Limb (tissue), 2 donors: ENCODE results near the gene OTOG.

Source experiments
- DNase-seq, 2 donors: peaks; one replicate each; pipeline ENCODE4 v3.0.0-alpha.2; 2016; ENCODE audit errors: extremely low spot score in 2 of 2

The OTOG gene, protein sequence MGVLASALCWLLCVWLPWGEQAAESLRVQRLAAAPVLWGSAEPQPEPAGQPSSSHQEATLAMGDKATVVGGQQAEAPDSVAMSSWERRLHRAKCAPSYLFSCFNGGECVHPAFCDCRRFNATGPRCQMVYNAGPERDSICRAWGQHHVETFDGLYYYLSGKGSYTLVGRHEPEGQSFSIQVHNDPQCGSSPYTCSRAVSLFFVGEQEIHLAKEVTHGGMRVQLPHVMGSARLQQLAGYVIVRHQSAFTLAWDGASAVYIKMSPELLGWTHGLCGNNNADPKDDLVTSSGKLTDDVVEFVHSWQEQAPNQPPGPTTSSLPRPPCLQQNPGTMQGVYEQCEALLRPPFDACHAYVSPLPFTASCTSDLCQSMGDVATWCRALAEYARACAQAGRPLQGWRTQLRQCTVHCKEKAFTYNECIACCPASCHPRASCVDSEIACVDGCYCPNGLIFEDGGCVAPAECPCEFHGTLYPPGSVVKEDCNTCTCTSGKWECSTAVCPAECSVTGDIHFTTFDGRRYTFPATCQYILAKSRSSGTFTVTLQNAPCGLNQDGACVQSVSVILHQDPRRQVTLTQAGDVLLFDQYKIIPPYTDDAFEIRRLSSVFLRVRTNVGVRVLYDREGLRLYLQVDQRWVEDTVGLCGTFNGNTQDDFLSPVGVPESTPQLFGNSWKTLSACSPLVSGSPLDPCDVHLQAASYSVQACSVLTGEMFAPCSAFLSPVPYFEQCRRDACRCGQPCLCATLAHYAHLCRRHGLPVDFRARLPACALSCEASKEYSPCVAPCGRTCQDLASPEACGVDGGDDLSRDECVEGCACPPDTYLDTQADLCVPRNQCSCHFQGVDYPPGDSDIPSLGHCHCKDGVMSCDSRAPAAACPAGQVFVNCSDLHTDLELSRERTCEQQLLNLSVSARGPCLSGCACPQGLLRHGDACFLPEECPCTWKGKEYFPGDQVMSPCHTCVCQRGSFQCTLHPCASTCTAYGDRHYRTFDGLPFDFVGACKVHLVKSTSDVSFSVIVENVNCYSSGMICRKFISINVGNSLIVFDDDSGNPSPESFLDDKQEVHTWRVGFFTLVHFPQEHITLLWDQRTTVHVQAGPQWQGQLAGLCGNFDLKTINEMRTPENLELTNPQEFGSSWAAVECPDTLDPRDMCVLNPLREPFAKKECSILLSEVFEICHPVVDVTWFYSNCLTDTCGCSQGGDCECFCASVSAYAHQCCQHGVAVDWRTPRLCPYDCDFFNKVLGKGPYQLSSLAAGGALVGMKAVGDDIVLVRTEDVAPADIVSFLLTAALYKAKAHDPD (N-terminal part only)

DNA sequence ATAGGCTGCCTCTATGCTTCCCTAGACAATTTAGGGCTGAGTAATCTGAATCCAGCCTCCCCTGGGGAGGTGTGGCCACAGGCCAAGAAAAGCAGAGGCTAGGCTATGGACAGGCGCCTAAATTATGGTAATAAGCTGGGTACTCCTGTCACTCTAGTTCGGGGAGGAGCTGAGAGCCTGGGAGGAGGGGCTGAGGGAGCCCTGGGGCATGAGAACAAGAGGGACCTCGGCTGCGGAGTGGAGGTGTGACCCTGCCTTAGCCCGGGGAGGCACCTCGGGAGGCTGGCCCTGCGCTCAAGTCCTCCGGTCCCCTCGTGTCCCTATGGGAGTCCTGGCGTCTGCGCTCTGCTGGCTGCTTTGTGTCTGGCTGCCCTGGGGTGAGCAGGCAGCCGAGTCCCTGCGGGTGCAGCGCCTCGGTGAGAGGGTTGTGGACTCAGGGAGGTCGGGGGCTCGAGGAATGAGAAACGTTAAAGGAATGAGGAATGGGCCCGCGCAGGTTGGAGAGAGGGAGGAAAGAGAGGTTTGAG lies at the start of gene OTOG:
Gene OTOG (plus strand): TSS at position 209 of the 527 bp plus-strand sequence. CDS start 114 bp downstream, at position 323.
- no peak for DNase-seq

DNA sequence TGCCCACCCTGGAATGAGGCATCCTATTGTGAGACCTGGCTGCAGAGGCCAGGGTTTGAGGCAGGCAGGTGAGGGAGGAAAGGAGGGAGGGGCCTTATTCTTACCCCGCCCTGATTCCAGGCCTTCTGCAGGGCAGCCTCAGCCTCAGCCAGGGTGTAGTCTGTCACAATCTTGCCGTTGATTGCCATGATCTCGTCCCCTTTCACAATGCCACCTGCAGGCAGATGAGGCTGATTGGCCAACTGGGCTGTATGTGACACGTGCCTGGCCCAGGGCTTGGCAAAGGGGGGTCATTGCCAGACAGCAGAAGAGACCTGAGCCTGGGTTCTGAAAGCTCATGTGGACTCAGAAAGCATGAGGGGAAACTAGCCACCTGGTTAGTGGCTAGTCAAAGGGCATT lies 49.0 kb upstream of the OTOG start:
- DNase-seq: no peak

DNA sequence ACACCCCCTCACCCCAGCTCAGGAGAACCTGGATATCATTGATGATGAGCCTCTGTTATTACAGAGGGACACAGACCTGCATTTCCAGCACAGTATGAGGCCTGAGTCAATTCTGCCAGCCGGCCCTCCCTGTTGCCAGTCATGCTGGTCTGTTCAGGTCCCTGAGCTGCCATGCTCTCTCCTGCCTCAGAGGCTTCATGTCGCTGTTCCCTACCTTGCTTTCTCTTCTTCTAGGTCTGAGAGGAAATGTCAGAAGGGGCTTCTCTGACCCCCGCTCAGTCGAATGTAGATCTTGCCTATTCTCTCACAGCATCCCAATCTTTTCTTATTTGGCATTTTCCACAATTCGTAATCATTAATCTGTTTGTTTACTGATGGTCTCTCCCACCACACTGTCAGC lies 48.6 kb upstream of the OTOG start:
- no peak for DNase-seq

DNA sequence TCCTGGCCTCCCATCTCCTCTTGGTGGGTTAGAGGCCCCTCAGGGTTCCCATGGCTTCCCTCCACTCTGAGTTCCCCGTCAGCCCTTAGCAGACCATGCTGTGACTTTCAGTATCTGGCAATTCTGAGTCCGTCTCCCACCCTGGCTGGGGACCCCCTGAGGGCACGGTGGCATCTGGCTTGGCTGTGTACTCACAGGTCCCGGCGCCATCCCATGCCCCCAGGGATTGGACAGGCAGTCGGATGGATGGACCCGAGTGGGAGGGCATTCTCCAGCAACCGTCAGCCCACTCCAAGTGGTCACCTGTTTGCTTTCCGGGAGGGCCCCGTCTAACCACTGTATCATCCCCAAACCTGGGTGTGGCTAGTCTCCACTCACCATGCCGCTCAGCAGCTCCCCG lies 46.4 kb upstream of the OTOG start:
- DNase-seq: no peak

DNA sequence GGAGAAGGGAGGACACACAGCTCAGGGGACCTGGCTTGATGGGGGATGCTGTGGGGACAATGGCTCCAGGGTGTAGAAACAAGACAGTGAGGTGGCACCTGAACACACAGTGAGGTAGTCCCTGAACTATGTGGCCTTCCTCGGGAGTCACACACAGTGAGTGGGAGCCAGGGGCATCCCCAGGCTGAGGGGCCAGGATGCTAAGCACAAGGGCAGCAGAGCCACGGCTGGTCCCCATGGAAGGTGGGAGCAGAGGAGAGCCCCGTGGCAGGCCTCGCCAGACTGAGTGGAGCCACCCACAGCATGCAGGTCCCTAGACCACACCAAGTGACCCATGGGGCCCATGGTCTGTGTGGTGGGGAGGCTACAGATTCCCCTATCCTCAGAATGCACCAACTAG lies 44.4 kb upstream of the OTOG start:
- no peak for DNase-seq

DNA sequence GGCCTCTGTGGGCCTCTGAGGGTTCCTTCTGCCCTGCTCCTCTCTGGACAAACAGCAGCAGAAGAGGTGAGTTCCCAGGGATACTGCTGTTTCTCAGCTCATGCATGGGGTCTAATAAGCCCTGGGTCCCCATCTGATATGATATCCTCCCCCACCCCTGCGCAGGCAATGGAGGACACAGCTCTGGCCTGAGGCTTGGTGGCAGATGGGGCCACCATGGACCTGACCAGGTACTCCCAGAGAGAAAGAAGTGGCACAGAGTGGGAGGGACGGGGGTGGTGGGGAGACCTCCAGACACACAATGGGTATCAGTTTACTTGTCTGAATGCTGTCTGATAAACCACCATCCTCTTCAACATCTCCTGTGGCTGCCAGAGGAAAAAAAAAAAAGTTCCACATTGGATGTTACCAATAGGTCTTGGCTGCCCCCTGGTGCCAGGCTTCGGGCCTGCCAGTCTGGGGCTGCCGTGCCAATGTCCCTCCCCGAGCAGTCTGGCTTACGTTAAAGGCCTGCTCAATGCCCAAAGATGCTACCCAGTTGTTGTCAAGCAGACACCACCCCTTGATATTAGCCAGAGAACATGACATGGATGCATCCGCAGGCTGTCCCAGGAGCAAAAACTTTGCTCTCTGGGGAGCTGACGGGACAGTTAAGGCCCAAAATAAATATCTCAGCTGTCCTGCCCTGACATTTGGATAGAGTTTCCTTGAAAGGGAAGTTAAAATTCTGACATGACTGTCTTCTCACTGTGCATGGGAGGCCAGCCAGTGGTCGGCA lies 42.5 kb upstream of the OTOG start:
- peak; percentile 38 to 84 for DNase-seq

DNA sequence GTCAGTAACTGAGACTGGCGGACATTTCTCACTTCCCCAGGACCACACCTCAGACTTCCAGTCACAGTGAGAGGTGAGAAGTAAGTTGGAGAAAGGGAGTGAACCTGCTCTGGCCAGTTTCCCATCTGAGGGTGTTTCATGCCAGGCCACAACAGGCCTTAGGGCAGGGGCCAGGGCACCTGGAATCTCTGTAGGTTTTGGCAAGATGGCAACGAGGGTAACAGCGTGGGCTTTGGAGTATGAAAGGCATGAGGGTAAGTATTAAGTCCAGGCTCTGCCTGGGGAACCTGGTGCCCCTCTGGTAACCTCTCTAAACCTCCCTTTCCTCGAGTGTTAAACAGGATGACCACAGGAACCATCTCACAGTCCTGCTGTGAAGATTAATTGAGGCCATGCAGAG lies 41.9 kb upstream of the OTOG start:
- DNase-seq: no peak

DNA sequence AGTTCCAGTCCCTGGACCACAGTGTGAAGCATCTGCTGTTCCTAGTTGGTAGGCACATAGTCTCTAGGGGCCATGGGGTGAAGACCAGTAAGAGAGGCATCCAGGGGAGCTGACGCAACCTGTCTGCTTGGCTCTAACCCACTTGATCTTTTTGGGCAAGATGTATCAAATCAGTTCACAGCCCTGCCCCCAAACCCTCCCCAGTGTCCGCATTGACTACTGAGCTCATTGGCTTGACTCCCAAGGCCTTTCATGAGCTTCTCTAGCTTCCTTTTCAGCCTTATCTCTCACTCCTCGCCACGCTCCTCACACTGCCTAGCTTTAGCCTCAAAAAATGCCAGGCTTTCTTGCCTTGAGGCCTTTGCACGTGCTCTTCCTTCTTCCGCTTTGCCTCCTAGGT lies 40.7 kb upstream of the OTOG start:
- DNase-seq: no peak

DNA sequence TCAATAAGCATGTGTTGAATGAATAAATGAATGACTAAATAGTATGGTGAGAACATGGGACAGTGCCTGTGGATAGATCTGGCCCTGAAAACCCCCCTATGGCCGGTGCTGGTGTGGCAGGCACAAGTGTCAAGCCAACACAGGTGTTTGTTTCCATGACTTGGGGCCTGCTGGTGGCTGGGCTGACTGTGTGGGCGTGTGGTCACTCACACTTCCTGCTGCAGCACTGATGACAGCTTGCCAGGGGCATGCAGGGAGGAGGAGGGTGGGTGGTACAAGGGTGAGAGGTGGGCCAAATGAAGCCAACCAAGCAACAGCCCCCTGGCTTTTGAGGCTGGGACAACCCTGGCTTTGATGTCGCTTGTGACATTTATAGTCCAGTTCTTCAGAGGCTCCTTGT lies 40.1 kb upstream of the OTOG start:
- no peak for DNase-seq

DNA sequence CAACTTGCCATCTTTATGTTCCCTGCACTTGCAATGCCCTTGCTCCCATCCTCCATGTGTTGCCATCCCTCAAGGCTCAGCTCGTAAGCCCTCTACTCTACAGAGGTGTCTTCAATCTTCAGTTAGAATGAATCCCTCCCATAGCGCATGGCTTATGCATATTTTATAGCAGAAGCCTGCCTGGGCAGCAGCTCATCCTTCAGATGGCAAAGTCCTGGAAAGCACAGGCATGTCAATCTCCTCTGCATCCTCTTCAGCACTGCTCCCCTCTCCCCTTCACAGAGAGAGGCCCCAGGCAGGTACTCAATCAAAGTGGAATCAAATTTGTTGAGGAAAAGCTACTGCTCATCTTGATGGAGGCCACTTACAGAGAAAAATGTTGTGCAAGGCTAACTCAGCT lies 39.3 kb upstream of the OTOG start:
- DNase-seq: no peak

DNA sequence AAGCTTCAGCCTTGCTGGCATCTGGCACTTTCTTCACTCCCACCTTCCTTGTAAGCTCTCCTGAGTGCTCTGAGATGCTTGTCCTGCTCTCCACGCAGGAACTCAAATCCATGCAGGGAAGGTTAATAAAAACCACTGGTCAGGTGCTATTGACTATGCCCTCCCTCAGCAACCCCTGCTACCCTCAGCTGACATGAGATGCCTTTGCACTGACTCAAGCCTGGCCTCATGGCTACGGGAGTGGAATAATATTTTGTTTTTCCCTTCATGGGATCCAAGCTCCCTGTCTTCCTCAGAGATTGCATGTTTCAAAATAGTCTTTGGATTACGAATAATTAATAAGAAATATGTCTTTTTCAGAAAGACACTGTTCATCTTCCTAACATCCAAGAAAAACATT lies 38.8 kb upstream of the OTOG start:
- no peak for DNase-seq

DNA sequence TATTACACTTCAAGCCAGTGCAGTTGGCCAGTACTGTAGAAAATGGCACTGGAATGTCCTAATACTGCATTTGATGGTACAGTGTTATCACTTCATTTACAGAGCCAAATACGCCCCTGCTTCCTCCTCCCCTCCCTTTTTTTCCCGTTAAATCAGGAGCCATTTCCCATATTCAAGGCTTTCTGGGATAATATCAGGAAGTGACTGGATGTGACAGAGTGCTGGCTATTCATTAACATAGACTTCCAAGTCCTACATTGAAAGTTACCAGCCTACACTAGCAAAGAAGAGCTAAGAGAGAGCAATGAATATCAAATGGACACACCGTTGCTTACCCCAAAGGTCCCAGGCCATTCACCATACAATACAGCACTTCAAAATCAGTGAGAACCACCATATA lies 38.3 kb upstream of the OTOG start:
- no peak for DNase-seq

DNA sequence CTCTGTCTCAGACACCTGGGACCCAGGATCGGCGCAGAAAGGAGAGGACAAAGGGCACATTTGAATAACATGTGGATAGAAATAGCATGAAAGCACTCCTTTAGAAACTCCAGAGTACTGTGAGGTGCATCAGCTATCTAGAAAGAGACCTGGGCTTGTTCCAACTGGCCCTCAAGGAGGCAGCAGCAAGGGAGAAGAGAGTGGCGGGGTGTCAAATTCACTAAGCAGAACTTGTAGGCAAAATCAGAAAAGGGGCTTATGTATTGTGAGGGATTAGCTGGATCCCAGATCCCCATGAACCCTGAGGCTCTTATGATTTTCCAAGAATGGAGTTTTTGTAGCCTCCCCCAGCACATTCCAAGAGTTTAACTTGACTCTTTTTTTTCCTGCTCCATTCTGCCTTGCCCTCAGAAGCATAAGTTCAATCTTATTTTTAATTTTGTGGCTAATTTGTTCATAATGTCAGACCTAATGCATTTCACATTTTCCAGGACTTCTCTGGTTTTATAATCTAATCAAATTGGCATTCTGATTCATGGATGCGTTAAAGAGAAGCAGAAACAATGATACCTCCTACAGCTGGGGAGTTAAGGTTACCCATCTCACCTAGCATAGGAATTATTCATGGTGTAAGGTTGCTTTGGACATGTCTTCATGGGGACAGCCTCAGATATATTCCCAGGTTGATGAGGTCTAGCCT lies 36.4 kb upstream of the OTOG start:
- DNase-seq: no peak

DNA sequence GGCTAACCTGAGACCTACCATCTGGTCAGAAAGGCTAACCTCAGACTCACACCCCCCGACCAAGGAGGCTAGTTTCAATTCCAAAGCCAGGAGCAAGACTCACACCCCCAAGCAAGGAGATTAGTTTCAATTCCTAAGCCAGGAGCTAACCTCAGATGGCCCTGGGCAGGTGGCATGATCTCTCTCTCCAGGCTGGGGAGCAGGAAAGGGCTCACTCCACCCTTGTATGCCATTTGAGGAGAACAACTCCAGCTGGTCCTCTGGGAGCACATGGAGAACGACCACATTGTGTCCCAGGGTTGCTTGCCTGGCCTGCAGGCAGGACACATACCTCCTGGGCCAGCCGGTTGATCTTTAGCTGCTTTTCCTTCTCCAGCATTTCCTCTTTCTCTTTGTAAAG lies 35.5 kb upstream of the OTOG start:
- no peak for DNase-seq

DNA sequence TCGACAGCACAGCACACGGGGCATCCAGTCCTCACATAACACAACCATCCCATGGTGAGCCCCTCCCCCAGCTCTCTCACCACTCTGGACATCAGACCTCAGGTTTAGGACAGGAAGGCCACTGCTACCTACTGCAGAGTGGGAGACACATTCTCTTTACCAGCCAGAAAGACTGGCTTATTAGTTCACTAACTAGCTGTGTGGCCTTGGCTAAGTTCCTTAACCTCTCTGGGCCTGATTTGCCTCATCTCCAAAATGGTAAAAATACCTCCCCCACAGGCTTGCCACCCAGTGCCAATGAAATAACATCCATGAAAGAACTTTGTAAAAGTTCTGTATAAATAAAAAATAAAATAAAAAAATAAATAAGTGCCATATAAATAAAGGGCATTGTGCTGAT lies 35.0 kb upstream of the OTOG start:
- DNase-seq: no peak

DNA sequence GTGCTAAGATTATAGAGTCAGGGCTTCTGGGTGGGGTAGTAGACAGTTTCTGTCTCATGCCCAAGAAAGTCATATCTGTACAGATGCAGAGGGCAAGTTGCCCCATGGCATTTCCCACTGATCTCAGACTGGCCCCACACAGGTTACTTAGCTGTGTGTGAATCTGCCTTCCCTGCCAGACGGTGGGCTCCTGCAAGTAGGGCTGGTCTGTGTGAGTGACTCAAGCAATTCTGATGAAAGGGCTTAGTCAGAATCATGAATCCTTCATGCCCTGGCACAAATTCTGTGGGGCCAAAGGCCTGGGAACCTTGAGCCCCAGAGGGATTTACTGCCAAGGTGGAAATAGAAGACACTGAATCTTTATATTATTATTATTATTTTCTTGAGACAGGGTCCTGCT lies 33.2 kb upstream of the OTOG start:
- DNase-seq: no peak

DNA sequence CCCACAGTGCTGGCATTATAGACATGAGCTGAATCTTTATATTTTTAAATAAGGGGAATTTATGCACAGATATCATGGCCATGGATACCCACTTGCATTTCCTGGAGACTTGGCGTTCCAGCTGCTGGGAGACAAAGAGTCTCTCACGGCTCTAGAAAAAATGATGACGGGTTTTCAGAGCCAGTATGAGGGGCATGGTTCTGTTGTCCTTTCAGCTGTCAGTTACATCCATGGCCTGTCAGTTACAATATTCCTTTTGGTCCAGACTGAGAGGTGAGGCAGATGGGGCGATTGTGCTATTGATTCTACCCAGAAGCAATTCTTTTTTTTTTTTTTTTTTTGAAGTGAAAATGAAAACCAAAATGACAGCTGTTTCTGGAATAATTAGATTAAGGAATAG lies 32.6 kb upstream of the OTOG start:
- no peak for DNase-seq

DNA sequence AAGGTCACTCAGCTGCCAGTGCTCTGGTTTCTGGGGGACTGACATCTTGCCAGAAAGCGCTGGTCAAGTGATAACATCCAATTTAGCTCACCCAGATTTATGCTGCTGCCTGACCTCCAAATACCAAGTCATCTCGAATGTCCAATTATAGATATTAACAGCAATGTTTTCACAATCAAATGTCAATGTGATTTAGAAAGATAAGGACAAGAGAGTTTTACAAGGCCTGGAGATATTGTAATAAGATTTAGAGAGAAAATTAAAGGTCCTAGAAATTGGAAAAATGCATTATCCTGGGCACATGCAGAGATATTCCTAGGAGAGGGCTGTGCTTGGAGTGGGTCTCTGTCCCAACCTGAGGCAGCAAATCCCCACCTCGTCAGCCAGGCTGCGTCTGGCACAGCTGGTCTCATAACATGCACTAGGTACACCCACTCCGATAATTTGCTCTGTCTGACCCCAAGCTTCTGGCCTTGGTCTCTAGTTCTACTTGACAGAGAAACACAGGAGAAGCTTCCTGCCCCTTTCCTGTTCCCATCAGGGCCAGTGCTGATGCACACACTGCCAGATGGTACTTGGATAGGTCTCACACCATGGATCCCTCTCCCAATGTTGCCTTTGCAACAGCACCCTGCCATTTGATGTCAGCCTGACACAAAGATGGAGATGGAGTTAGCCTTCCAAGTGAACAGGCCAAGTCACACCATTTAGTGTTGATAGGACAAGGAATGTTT lies 31.4 kb upstream of the OTOG start:
- DNase-seq: no peak

DNA sequence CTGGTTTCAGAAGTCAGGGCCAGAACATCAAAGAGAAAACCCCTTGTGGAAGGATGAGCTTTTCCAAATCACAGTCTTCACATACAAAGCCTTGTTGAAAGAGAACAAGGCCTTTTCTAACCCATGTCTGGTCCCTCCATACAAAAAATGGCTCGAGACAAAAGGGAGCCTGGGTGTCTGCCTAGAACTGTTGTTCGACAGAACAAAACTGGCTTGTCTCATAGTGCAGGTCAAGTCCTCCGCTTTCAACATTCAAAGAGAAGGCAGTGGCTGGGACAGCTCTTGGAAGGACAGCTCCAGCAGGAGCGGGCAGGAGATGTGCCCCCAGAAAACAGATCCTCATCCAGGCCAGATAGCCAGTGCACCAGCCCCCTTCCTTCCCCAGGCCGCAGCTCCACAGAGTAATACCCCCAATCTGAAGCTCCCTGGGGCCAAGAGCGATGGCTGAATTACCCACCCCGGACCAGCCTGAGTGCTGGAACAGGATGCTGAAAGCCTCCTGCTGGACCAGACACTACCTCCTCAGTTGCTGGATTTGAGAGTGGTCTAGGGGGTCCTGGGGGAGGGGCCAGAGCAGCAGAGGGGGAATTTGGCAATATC lies 30.4 kb upstream of the OTOG start:
- DNase-seq: no peak
